ENCODE measurements around the gene PCDHB8.
"Not testable (repeated sequence)": the region's sequence is repeated elsewhere in the genome, so short reads cannot be mapped to it uniquely, and the experiment has no call there.

Gene PCDHB8

GRCh38 chr5:141177577-141178191 lies at the start of gene PCDHB8:
PCDHB8 (plus strand) TSS chr5:141177790; CDS start chr5:141178035, 245 bp downstream.
- not testable (repeated sequence) for DNase-seq (ENCODE audit: low read depth in 2 of 2)

GRCh38 chr5:141135030-141135717 lies 42.4 kb upstream of the PCDHB8 start, which contains the start of gene PCDHB5:
PCDHB5 (plus strand) TSS chr5:141135206; CDS start chr5:141135435, 229 bp downstream.
- no peak for DNase-seq (ENCODE audit: low read depth in 2 of 2)

- no peak for DNase-seq (ENCODE audit: low read depth in 2 of 2)
Observed at GRCh38 chr5:141135718-141136266, 41.8 kb upstream of the PCDHB8 start.

- DNase-seq (ENCODE audit: low read depth in 2 of 2), result not testable (repeated sequence)
Observed at GRCh38 chr5:141137346-141137745, 40.2 kb upstream of the PCDHB8 start.

- DNase-seq (ENCODE audit: low read depth in 2 of 2), result no peak
Observed at GRCh38 chr5:141149812-141150211, 27.8 kb upstream of the PCDHB8 start, which contains the start of gene PCDHB6. PCDHB6 (plus strand) TSS chr5:141150057; CDS start chr5:141150258, 201 bp downstream.

GRCh38 chr5:141150224-141150992 lies 27.2 kb upstream of the PCDHB8 start:
- no peak for DNase-seq (ENCODE audit: low read depth in 2 of 2)

GRCh38 chr5:141150993-141151325 lies 26.6 kb upstream of the PCDHB8 start:
- no peak for DNase-seq (ENCODE audit: low read depth in 2 of 2)

- DNase-seq (ENCODE audit: low read depth in 2 of 2), result not testable (repeated sequence)
Observed at GRCh38 chr5:141151632-141152031, 26.0 kb upstream of the PCDHB8 start.

- DNase-seq (ENCODE audit: low read depth in 2 of 2), result not testable (repeated sequence)
Observed at GRCh38 chr5:141152096-141152495, 25.5 kb upstream of the PCDHB8 start.

GRCh38 chr5:141155540-141156374 lies 21.8 kb upstream of the PCDHB8 start:
- DNase-seq (ENCODE audit: low read depth in 2 of 2), result no peak

- not testable (repeated sequence) for DNase-seq (ENCODE audit: low read depth in 2 of 2)
Observed at GRCh38 chr5:141157356-141157755, 20.2 kb upstream of the PCDHB8 start.

- not testable (repeated sequence) for DNase-seq (ENCODE audit: low read depth in 2 of 2)
Observed at GRCh38 chr5:141157901-141158300, 19.7 kb upstream of the PCDHB8 start.

GRCh38 chr5:141172381-141173204 lies 5.0 kb upstream of the PCDHB8 start, which contains the start of gene PCDHB7:
PCDHB7 (plus strand) TSS chr5:141172644; CDS start chr5:141172836, 192 bp downstream.
- no peak for DNase-seq (ENCODE audit: low read depth in 2 of 2)

- not testable (repeated sequence) for DNase-seq (ENCODE audit: low read depth in 2 of 2)
Observed at GRCh38 chr5:141174291-141175104, 3.1 kb upstream of the PCDHB8 start.

- no peak for DNase-seq (ENCODE audit: low read depth in 2 of 2)
Observed at GRCh38 chr5:141175933-141176332, 1.7 kb upstream of the PCDHB8 start.

- not testable (repeated sequence) for DNase-seq (ENCODE audit: low read depth in 2 of 2)
Observed at GRCh38 chr5:141179371-141179770, 1.8 kb downstream of the PCDHB8 start.

- not testable (repeated sequence) for DNase-seq (ENCODE audit: low read depth in 2 of 2)
Observed at GRCh38 chr5:141179876-141180275, 2.3 kb downstream of the PCDHB8 start.

GRCh38 chr5:141180313-141180712 lies 2.7 kb downstream of the PCDHB8 start:
- DNase-seq (ENCODE audit: low read depth in 2 of 2), result no peak

- no peak for DNase-seq (ENCODE audit: low read depth in 2 of 2)
Observed at GRCh38 chr5:141182248-141182647, 4.7 kb downstream of the PCDHB8 start, which contains the start of gene PCDHB16. PCDHB16 (plus strand) TSS chr5:141182387; CDS start chr5:141182560, 173 bp downstream.
